ENCODE data around the gene GNG14.
A peak's percentile ranks its signal among the peaks of the same experiment; 100 is the strongest.
"Not testable (repeated sequence)": the region's sequence is repeated elsewhere in the genome, so short reads cannot be mapped to it uniquely, and the experiment has no call there.

GNG14 gene

DNA sequence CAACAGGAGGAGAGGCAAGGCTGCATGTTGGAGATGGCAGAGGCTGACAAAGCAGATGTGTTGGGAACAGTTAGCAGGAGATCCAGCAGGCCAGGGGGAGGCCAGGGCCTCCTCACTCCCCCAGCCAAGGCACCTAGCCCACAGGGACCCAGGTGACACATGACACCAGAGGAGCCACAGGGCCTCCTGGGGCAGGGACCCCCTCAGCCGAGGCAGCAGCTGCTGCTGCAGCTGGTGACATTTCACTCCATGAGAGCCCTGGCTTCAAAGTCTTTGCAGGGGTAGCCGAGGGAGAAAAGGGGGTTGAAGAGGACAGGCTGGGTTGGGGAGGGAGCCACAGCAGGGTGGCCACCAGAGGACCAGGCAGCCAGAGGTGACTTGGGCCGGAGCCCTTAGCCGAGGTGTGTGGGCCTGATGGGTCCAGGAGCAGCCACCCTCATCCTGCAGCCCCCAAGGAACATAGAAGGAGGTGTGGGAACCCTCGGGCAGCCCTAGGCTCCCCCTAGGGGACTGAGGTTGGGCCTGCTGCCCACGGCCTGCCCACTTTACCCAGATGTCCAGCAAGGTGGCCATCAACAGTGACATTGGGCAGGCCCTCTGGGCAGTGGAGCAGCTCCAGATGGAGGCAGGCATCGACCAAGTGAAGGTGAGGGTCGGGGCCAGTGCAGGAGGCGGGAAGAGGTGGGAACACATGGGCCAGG is at the start of gene GNG14:
TSS of gene GNG14 (plus strand) at position 503 of the 701 bp plus-strand sequence. CDS start at position 554, 51 bp downstream.
- DNase-seq: no peak

DNA sequence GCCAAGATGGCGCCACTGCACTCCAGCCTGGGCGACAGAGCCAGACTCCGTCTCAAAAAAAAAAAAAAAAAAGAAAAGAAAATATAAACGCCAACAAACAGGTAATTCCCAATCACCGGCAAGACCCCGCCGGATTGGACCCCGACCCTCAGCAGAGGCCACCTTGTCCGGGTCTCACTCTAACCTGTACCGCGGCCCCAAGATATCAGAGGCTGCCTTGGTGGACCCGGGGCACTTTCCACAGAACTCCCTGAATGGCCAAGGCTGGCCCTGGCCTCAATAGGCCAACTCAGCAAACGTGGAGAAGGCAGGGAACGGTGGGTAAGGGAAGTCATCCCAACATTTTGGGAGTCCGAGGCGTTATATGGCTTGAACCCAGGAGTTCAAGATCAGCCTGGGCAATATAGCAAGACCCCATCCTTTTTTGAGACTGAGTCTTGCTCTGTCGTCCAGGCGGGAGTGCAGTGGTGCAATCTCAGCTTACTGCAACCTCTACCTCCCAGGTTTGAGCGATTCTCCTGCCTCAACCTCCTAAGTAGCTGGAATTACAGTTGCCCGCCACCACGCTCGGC is 49.1 kb upstream of the GNG14 start:
- no peak for DNase-seq

DNA sequence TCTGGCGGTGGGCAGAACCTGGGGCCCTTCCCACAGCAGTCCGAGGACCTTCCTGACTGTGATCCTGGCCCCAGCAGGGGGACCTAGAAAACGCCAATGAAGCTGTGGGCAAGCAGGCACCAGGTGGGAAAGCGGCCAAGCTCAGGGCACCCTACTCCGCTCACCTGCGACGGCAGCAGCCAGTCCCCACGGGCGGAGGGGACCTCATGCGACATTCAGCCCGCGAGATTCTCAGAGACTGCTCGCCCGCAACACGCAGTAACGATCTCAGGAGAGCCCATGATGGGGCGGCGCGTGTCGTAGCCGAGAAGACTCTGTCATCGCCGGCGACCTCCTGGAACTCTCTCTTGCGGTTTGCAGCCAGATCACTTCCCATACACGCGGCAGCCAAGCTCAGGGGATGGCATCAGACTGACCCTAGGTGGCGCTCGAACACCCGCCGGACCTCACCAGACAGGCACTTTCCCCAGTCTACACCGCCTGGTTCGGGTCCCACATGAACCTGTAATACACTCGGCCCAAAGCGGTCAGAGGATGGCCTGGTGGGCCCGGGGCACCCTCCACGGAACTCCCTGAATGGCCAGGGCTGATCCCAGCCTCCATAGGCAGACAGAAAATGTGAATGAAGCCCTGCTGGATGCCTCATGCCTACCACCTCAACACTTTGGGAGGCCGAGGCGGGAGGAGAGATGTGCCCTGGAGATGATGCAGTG is 47.7 kb upstream of the GNG14 start:
- DNase-seq: peak; percentile 41

DNA sequence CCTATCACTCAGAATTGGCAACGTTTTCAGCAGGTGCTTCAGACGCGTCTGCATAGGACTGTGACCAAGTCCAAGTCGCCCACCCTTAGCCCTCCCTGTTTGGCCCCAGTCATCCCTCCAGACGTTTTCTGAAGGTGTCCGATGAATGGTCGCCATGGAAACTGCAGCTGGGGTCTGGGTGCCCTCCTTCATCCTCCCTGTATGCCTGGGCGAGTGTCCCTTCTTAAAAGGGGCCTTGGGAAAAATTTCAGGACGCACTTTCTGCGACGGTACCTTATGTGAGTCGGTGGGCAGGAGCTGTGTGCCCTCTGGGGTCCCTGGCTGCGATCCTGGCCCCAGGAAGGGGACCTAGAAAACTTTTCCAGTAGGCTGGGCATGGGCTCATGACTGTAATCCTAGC is 46.3 kb upstream of the GNG14 start:
- DNase-seq: no peak

DNA sequence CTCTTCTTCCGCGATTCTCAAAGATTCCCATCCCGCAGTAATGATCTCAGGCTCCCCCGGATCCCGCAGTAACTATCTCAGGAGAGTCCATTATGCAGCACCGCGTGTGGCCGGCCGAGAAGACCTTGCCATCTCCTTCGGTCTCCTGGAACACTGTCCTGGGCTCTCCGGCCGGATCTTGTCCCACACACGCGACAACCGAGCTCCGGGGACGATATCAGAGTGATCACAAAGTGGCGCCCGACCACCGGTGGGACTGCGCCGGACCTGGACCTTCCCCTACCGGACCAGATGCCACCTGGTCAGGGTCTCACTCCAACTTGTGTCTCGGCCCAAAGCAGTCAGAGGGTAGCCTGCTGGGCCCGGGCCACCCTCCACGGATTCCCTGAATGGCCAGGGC is 45.3 kb upstream of the GNG14 start:
- DNase-seq: no peak

DNA sequence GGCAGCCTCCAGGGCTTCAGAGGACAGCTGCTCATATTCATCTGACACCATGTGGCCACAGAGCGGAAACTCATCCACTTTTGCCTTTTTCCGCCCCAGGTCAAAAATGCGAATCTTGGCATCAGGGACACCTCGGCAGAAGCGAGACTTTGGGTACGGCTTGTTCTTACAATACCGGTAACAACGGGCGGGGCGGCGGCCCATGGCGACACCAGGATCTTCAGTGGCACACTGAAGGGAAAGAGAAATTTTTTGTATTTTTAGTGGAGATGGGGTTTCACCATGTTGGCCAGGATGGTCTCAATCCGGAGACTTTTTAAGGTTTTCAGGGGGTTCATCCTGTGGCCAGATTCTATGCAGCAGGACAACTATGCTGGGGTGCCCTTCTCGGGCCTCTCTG is 44.1 kb upstream of the GNG14 start:
- DNase-seq: not testable (repeated sequence)

DNA sequence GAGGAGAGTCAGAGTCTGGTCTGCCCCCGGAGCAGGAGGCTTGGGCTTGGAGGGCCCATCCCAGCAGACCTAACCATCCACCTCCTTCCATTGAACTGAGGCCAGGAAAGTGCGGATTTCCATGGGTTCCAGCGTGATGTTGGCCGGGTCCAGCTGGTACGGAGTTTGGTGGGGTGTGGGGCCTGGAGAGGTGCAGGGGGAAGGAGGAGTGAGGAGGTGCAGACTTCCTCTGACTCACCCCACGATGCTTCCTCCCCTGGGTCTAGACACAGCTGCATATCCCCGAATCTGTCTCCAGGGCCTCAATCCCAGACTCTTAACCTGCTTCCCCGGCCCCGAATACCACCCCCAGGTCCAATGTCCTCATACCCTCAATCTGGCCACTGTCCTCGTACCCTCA is 41.2 kb upstream of the GNG14 start:
- DNase-seq: no peak

DNA sequence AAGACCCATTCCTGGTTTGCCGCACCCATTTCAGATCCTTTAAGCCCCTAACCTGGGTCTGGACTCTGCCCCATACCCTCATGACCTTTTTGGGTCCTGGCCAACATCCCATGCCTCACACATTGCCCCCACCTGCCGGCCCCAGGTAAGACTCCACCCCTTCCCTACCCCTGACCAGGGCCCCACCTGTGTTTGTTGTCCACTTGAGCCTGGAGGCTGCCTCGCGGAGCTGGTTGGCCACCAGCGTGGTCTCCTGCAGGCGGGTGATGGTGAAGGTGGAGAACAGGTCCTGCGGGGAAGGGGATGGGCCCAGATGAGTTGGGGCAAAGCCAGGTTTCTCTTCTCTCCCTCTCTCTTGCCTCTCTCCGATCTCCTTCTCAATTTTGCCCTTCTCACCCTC is 40.8 kb upstream of the GNG14 start:
- DNase-seq: no peak

DNA sequence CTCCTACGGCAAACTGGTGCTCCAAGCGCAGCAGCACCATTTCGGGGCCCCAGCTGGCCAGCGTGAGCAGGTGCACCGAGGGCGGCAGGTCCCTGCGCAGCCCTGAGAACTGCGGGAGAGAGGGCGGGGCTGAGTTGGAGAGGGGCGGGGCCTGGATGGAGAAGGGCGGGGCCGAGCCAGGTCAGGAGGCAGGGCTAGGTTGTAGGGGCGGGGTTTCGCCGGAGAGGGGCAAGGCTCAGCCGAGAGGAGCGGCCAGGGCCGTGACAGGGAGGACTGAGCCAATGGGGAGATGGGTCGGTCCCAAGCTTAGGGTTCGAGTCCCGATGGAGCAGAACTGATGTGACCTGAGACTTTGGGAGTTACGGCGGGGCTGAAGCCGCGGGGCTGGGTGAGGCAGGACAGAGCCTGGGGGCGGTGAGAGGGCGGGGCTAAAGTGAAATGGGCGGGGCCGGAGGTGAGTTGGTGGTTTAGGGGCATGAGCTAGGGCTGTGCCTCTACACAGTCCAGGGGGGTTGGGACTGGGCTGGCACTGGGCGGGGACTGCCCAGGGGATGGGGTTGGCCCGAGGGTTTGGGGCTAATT is 40.2 kb upstream of the GNG14 start:
- no peak for DNase-seq

DNA sequence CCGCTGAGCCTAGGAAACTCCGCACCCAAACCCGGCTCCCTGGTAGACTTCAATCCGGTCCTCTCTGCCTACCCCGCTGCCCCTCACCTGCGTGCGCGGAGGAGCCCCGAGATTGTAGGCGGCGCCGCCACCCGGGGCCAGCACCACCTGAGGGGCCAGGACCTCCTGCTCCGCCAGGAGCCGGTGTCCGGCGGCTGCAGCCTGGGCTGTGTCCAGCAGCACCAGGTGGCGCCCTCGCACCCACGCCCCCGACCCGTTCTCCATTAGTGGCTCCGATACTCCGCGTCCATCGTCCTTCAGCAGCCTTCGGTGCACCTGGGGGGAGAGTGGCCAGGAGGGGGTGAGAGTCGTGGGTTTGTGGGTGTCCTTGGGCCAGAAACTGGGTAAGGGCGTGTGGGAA is 39.7 kb upstream of the GNG14 start:
- no peak for DNase-seq

DNA sequence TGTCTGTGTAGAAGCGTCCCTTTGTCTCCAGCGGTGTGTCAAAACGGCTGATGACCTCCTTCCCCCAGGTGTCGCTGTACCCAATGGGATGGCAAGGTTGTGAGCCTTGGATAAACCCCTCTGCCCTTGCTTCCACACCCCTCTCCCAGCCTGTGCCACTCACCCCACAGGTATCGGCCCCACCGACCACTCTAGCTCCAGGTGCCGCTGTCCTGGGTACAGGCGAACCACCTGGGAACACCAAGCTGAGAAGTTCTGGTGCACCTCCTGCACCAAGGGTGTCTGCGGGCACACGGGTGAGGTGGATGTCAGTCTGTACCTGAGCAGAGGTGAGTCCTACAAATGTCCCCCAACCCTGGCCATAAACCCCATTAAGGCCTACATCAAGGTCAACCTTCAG is 37.9 kb upstream of the GNG14 start:
- DNase-seq: no peak

DNA sequence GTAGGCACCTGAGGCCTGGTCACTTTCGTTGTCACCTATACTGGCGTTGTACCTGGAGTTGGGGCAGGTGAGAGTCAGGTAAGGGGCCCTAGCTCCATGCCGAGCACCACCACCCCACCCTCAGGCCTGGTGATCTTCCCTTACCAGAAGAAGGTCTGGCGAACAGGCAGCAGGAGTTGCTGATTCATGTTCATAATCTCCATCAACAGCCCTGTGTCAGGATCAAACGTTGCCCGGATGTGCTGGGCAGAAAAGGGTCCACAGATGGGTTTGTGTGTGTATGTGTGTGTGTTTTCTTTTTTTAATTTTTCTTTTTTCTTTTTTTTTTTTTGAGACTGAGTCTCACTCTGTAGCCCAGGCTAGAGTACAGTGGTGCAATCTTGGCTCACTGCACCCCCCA is 35.6 kb upstream of the GNG14 start:
- DNase-seq: no peak

DNA sequence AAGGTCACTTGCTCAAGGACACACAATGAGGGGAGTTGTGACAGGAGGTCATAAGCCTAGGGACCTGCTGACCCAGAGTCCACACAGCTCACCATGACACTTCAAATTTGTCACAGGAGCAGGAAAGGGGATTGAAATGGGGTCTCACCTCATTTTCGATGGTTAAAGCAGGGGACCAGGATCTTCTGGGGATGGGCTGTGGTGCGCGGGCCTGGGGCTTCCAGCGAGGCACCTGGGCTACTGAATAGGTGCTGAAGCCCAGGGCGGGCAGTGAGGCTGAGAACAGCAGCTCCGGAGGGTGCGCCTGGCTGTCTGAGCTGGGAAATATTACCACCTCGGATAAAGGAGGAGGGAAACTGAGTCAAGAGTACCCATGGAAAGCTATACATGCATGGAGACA is 32.3 kb upstream of the GNG14 start:
- no peak for DNase-seq

DNA sequence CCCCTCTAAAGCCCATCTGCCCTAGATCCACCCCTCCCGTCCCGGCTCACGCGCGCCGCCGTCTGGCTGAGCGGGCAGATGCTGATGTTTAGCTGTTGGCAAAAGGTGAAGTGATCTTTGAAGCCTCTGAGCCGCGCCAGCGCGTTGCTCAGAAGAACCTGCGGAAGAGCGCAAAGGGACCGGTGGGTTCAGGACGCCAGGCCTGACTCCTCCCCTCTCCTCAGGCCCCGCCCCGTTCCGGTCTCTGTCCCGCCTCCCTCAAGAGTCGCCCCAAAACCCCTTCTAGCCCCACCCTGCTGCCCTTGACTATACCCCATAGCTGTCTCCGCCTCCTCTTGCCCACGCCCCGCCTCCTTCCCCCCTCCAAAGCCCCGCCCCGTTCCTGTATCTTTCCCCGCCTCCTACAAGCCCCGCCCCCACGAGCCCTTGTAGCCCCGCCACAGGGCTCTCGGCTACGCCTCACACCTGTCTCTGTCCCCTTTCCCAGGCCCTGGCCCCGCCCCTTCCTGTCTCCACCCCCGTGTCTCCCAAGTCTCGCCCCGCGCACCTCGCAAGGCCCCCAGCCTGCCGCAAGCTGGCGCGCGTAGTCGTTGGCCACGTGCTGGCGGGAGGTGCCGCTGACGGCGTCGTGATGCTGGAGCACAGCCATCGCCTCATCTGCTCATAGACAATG is 30.8 kb upstream of the GNG14 start:
- DNase-seq: no peak

DNA sequence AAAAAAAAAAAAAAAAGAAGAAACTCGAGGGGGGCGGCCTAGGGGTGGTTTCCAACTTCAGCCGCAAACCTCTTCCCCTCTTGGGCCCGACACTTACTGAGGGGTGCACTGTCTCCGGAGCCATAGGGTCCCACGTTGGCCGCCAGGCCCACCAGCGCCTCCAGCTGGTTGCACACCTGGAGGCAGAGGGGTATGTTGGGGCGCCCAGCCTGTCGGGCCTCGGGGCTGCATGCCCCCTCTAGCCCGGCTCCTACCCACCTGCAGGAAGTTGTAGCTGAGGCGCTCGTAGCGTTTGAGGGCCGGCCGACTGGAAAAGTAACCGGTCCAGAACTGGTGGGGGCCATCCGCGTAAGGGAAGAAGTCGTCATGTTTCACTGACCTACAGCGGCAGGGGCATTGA is 29.8 kb upstream of the GNG14 start:
- DNase-seq: no peak

DNA sequence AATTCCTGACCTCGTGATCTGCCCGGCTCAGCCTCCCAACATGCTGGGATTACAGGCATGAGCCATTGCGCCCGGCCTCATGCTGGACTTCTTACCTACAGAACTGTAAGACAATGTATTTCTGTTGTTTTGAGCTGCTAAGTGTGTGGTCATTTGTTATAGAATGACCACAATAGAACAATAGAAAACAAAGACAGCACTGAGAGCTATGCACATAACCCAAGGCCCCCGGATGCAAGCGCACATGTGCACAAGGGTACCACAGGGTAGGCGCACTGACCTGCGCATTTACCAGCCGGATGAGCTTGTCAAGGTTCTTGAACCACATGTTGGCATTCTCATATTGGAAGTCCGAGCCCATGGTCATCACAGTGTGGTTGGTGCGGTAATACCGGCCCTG is 26.8 kb upstream of the GNG14 start:
- no peak for DNase-seq

DNA sequence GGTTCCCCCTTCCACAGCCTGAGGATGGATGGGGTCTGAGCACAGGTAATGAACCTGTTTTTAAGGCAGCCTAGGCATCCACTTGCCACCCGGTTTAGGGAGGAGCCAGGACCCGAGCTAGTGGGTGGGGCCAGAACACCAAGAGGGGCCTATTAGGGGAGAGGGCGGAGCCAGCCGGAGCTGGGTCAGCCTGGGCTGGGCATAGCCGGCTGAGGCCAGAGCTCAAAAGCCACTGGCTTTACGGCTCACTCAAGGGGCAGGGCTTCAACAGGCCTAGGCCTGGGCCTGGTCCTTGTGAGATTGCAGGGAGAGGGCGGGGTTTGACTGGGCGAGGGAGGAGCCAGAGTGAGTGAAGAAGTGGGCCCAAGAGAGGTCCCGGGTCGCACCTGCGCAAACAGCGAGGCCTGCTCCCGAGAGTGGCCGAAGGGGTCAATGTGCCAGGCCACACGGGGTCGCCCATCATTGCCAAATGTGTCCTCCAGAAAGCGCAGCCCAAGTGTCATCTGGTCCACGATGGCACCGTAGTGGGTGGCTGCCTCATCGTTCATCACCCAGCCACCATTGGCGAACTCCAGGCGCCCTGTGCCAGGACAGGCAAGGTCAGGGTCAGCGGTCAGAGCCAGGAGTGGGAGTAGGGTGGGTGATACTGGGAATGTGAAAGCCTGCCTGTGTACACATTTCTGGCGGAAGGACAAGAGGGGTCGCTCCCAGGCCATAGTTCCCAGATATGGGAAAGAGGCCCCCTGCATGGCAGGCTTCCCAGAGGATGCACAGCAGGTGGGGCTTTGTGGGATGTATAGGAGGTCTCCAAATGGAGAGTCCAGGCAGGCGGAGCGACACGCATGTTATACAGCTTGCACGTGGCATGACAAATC is 23.2 kb upstream of the GNG14 start:
- DNase-seq: no peak

DNA sequence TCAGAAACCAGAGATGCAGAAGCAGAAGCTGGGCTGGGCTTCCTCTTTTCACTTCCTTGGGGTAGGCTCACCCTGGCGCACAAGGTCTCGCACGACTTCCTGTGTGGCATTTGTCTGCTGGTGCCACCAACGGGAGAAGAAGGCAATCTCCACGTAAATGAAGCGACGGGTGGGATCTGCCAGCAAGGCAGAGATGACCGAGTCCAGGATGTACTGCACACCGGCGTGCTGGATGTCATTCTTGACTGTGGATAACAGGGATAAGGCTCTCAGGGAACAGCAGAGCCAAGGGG is 22.6 kb upstream of the GNG14 start:
- DNase-seq: no peak

DNA sequence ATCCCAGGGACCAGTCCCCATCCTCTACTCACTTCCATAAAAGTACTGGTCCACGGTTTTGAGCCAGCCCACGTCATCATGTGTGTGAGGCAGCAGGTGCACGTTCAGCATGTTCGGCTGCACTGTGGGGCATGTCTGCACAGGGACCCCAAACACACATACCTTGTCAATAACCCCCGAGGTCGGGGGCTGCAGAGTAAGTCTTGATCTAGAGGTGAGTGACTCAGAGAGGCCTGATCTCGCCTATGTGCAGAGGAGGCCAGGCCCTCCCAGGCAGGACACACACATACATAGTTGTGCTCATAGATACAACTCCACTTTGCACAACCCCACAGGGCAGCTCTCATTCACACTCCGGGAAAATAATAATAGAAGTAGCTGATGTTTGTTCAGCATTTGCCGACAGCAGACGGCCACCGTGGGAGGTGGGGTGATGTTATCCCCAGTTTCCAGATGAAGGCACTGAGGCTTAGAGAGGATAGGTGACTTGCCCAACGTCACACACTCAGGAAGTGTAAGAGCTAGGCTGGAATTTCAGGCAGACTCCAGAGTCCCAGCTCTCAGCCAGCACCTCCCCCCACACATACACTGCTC is 22.0 kb upstream of the GNG14 start:
- DNase-seq: no peak

DNA sequence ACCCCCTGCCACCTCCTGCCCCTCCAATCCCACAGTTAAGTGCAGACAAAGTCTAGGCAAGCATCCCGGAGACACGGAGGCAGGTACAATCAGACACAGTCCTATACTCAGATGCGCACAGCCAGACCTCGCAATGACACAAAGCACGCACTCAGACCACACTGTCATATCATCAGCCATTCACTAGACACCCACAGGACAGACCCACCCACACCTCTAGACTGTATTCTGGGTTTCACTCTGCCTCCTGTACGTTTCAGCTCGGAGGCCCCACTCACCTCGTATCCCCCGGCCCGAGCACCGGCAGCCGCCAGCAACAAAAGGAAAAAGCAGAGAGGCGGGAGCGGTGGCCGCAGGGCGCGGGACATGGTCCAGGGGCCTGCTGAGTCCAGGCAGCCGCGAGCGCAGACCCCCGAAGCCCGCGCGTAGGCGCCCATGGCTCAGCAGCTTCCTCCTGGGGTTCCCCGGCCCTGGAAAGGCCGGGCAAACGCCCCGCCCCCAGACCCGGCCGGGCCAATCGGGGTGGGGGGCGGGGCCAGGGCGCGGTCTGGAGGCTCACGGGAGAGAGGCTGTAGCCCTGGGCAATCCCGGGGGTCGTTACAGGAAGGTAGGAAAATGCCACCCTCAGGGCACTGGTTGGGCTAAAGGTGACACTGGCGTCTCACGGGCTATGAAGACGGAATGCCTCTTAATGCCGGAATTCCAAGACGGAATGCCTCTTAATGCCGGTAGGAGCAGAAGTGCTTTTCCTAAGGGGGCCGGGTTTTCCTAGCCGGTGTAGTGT is 21.3 kb upstream of the GNG14 start, which contains the start of the genes MAN2B1 and WDR83:
TSS of gene MAN2B1 (minus strand) at position 478 of the 784 bp plus-strand sequence. CDS start at position 437, 41 bp downstream.
TSS of gene WDR83 (plus strand) at position 543 of the 784 bp plus-strand sequence. CDS start 2,984 bp downstream, outside the sequence.
- DNase-seq: peak; percentile 40

DNA sequence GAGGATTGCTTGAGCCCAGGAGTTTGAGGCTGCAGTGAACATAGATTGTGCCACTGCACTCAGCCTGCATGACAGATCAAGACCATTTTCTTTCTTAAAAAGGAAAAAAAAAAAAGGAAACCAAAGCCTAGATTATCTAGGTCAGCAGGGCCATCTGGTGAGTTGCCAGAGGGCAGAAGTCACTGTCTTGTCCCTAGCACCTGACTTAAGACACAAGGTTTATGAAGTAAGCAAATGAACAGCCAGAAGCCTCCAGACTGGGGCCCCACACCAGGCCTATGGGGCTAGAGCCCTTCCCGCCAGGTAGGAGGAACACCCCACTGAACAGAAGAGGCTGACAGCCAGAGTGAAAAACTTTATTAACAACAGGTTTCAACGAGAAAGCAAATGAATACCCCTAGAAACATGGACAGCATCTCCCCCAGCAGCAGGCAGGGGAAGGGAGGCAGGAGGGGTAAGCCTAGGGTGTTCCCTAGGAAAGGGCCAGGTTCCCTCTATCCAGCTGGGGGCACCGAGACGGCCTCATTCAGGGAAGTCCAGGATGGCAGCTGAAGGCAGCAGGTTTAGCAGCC is 20.0 kb upstream of the GNG14 start:
- no peak for DNase-seq

All from GOT3 (cell line).